GM12872 (cell line): Measurements from ENCODE around the gene ATXN2.

Experiments used
- TF ChIP-seq, protein P1 (sequence below): IDR thresholded peaks from 3 replicates; pipeline ENCODE4 v1.5.1; 2011; ENCODE audit warnings: low read depth, mild to moderate bottlenecking, low read length, moderate library complexity; ENCODE audit not compliant: insufficient read depth

Gene ATXN2

DNA sequence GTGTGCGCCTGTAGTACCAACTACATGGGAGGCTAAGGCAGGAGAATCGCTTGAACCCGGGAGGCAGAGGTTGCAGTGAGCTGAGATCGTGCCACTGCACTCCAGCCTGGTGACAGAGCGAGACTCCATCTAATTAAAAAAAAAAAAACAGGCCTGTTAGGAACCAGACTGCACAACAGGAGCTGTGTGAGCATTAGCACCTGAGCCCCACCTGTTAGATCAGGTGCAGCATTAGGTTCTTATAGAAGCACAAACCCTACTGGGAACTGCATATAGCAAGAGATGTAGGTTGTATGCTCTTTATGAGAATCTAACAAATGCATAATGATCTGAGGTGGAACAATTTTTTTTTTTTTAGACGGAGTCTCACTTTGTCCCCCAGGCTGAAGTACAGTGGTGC, 8.6 kb downstream of the ATXN2 start:
- TF ChIP-seq, protein P1, sequence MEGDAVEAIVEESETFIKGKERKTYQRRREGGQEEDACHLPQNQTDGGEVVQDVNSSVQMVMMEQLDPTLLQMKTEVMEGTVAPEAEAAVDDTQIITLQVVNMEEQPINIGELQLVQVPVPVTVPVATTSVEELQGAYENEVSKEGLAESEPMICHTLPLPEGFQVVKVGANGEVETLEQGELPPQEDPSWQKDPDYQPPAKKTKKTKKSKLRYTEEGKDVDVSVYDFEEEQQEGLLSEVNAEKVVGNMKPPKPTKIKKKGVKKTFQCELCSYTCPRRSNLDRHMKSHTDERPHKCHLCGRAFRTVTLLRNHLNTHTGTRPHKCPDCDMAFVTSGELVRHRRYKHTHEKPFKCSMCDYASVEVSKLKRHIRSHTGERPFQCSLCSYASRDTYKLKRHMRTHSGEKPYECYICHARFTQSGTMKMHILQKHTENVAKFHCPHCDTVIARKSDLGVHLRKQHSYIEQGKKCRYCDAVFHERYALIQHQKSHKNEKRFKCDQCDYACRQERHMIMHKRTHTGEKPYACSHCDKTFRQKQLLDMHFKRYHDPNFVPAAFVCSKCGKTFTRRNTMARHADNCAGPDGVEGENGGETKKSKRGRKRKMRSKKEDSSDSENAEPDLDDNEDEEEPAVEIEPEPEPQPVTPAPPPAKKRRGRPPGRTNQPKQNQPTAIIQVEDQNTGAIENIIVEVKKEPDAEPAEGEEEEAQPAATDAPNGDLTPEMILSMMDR, result no peak

DNA sequence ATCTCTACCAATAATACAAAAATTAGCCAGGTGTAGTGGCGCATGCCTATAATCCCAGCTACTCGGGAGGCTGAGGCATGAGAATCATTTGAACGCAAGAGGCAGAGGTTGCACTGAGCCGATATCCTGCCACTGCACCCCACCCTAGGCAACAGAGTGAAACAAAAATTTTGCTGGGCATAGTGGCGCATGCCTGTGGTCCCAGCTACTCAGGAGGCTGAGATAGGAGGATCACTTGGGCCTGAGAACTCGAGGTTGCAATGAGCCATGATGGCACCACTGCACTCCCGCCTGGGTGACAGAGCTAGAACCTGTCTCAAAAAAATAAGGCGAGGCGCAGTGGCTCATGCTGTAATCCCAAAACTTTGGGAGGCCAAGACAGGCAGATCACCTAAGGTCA, 9.5 kb downstream of the ATXN2 start:
- TF ChIP-seq, protein P1, result no peak

DNA sequence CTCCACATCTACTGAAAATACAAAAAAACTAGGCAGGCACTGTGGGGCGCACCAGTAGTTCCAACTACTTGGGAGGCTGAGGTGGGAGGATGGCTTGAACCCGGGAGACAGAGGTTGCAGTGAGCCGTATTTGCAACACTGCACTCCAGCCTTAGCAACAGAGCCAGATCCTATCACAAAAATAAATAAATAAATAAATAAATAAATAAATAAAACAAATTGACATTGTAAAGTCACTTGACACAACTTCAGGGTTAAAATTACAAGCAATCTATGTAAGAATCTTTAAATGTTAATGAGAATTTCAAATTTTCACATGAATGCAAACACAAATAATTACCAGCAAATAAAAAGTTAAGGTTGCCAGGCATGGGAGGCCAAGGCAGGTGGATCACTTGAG, 11.1 kb downstream of the ATXN2 start:
- TF ChIP-seq, protein P1, result no peak

DNA sequence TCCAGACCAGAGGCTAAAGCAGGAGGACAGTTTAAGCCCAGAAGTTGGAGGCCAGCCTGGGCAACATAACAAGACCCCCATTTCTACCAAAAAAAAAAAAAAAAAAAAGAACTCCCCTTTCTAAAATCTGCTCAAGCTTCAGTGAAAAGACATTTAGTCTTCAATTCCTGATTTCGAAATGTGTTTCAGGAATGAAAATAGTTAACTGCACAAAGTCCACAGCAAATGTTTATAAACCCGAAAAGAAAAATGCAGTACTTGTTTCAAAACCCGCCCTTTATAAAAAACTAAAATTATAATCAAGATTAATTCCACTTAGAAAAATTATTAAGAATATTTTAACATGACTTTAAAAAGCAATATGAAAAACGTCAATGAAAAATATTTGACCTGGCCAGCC, 12.1 kb downstream of the ATXN2 start:
- TF ChIP-seq, protein P1, result no peak

DNA sequence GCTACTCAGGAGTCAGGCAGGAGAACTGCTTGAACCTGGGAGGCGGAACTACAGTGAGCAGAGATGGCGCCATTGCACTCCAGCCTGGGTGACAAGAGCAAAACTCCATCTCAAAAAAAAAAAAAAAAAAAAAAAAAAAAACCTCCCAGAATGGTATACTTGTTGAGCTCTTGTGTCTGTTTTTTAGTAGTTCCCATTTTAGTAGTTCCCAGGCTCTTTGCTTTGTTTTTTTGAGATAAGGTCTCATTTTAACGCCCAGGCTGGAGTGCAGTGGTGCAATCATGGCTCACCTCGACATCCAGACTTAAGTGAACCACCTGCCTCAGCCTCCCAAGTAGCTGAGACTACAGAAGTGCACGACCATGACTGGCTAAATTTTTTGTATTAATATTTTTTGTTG, 13.4 kb downstream of the ATXN2 start:
- TF ChIP-seq, protein P1, result no peak

DNA sequence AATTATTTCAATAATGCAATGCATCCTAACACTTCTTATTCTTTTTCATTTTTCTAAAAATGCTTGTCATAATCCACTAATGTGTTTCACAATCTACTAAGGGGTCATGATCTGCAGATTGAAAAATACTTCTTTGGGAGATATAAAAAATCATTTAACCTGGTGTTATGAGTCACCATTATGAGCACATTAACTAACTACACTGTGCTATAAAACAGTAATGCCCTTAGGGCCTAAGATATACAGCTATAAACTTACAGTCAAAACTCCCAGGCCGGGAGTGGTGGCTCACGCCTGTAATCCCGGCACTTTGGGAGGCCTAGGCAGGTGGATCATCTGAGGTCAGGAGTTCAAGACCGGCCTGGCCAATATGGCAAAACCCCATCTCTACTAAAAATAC, 14.2 kb downstream of the ATXN2 start:
- TF ChIP-seq, protein P1, result no peak

DNA sequence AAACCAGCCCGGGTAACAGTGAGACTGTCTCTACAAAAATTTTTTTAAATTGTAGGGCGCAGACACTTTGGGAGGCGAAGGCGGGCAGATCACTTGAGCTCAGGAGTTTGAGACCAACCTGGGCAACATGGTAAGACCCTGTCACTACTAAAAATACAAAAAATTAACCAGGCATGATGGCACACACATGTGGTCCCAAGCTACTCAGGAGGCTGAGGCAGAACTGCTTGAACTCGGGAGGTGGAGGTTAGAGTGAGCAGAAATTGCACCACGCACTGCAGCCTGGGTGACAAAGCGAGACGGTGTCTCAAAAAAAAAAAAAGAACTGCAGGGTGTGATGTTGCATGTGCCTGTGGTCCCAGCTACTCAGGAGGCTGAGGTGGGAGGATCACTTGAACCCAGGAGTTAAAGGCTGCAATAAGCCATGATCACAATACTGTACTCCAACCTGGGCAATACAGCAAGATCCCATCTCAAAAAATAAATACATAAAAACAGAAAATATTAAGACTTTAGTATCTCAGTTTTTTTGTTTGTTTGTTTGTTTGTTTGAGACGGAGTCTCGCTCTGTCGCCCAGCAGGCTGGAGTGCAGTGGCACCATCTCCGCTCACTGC, 16.9 kb downstream of the ATXN2 start:
- TF ChIP-seq, protein P1, result no peak
